ENCODE measurements around the gene LNX2.

GRCh38 chr13:27562457-27562856 is 57.9 kb downstream of the LNX2 start:
- TF ChIP-seq CTCF (IDR thresholded peaks at IDR 0.05; ENCODE audit: low read length) = no peak
- no peak for TF ChIP-seq EZH2 (IDR thresholded peaks at IDR 0.05; ENCODE audit: borderline replicate concordance, low read length)
